Measurements from ENCODE around the gene ZNF664. TPM values are rescaled to one million over a fixed set of nuclear protein-coding genes. Genes with fewer than 3 reads are reported as not detected.

ZNF664 gene
- total RNA-seq, result 74.5 and 103 TPM in 2 replicates

DNA sequence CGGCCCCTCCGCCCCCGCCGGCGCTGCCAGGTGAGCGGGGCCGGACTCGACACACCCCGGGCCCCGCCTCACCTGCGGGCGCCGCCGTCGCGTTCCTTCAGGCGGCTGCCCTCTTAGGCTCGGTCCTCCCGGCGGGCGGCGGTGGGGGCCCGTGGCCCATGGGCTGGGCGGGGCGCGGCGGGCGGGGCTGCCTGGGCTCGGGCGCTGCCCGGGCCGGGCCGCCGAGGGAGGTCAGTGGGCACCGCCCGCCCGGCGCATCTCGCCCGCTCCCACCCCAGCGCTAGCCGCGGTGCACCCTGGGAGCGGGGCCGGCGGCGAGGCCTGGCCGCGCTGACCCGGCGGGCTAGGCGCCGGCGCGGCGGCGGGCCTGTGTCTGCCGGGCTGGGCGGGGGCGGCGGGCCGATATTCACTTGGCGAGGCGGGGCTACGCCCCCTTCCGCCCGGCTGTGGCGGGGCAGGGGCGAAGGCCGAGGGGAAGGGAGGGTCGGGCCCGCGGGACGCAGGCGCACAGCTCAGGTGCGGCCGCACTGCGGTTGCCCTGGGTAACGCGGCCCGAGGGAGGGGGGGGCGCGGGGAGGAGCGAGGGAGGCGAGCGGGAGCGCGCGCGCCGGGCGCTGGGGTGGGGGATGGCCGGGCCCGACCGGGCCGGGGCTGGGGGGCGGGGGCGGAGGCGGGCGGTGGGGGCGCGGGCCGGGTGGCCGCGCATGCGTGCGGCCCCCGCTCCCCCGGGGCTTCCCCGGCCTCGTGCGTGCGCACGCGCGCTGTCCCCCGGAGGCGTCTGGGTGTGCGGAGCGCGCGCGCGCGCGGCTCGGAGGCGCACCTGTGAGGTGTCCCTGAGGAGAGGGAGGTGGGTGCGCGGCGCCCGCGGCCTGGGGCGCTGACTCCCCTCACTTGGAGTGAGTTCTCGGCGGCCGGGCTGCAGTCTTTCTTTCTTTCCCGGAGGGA, at the start of gene ZNF664, which contains the start of gene CCDC92:
Gene ZNF664, plus strand, starts transcription at position 759 of the 945 bp plus-strand sequence. CDS start 38,930 bp downstream, outside the sequence.
Gene CCDC92, minus strand, starts transcription at position 375 of the 945 bp plus-strand sequence. CDS start 28,526 bp downstream, outside the sequence.

Small RNA genes within 50 kb of the gene (small RNA-seq; reads per million reads assigned to genes)
- gene AC068790.4 (not detected), gene AC068790.6 (not detected)

Other genes with a start within 250 kb of the ZNF664 start
- under 0.01 and 1.2 TPM in 2 replicates for gene DNAH10, start 210.9 kb upstream of the ZNF664 start, total RNA-seq
- 13.3 and 14.6 TPM in 2 replicates for gene CCDC92, start 384 bp upstream of the ZNF664 start, total RNA-seq

All from placental epithelial cell (primary cell).